Activated B cell treated with CpG ODN at 0.5 μM for 24 hours (primary cell): Measurements from ENCODE around the gene PVRIG. TPM values are rescaled to one million over a fixed set of nuclear protein-coding genes. Genes with fewer than 3 reads are reported as not detected.
"Not testable (repeated sequence)": the region's sequence is repeated elsewhere in the genome, so short reads cannot be mapped to it uniquely, and the experiment has no call there.

ENCODE experiments used
- ATAC-seq: fragments of 200-7000 bp; cut with Tn5 transposase; one replicate; pipeline ENCODE4 v1.10.0; 2021; ENCODE audit warnings: low read depth, mild to moderate bottlenecking, moderate library complexity
- CTCF ChIA-PET: fragments of 350-600 bp; sonication (Branson Sonifier 250); formaldehyde crosslinking; loops from one replicate; lab custom pipeline; 2021; ENCODE audit warnings: antibody characterized with exemption; lab: Charles Lee
- POLR2A ChIA-PET: fragments of 350-600 bp; sonication (Branson Sonifier 250); formaldehyde crosslinking; loops from one replicate; lab custom pipeline; 2021; ENCODE audit warnings: antibody characterized with exemption; lab: Charles Lee
- DNase-seq: peaks from one replicate; pipeline ENCODE4 v3.0.0; 2022
- H3K27ac Mint-ChIP-seq: one replicate; pipeline ENCODE4 v1.8.0; 2020; ENCODE audit warnings: mixed read lengths
- H3K27me3 Mint-ChIP-seq: one replicate; pipeline ENCODE4 v1.8.0; 2021; ENCODE audit warnings: mixed read lengths
- H3K36me3 Mint-ChIP-seq: one replicate; pipeline ENCODE4 v1.8.0; 2021; ENCODE audit warnings: low read depth, mixed read lengths
- H3K4me1 Mint-ChIP-seq: one replicate; pipeline ENCODE4 v1.8.0; 2021; ENCODE audit warnings: mixed read lengths
- H3K4me3 Mint-ChIP-seq: one replicate; pipeline ENCODE4 v1.8.0; 2020; ENCODE audit warnings: mild to moderate bottlenecking, mixed read lengths
- H3K9me3 Mint-ChIP-seq: one replicate; pipeline ENCODE4 v1.8.0; 2020; ENCODE audit warnings: mixed read lengths
- CTCF ChIP-seq: fragments of 200-600 bp; IDR thresholded peaks from one replicate; pipeline ENCODE4 v1.8.0; 2022; ENCODE audit warnings: antibody characterized with exemption, mild to moderate bottlenecking
- intact Hi-C: fragments of 100-400 bp; cut with micrococcal nuclease; formaldehyde crosslinking; loops from one replicate; pipeline ENCODE4 v1.15.1; 2024
- total RNA-seq: library from RNA; stranded (reverse); gene quantifications from 2 replicates; pipeline ENCODE4 v1.2.3, GENCODE V29; 2022

PVRIG gene
- total RNA-seq, 1 donor from 2014 or later: 20.0 TPM

GRCh38 chr7:100174582-100174981 is 45.2 kb upstream of the PVRIG start:
- H3K9me3 Mint-ChIP-seq: no peaks in the 10 kb centered on the region
- CTCF ChIA-PET: no interaction called here
- H3K27me3 Mint-ChIP-seq: peaks cover 14% of the 10 kb centered on the region
- H3K4me3 Mint-ChIP-seq: no peak overlapping the region
- POLR2A ChIA-PET: no interaction called here
- H3K27ac Mint-ChIP-seq: no peak overlapping the region
- DNase-seq (no peak), ATAC-seq (no peak)
- TF ChIP-seq CTCF: no peak
- intact Hi-C loops: no loop called here
- peaks cover 24% of the 10 kb centered on the region for H3K4me1 Mint-ChIP-seq
- no peaks in the 10 kb centered on the region for H3K36me3 Mint-ChIP-seq

- Mint-ChIP-seq H3K36me3 (no peaks in the 10 kb centered on the region), H3K27ac (no peak overlapping the region), H3K4me1 (peaks cover 24% of the 10 kb centered on the region), H3K27me3 (peaks cover 12% of the 10 kb centered on the region), H3K9me3 (no peaks in the 10 kb centered on the region), H3K4me3 (peak overlapping the region; percentile 60)
- intact Hi-C loops: loop anchor here (5.0 kb wide), 1 partner anchor 37 kb away; no protein-coding TSS in a partner anchor
- DNase-seq: no peak
- TF ChIP-seq CTCF: no peak
- CTCF ChIA-PET: interaction anchor here (0.7 kb wide), 1 partner anchor 14 kb away, joined by 3 read pairs; no protein-coding TSS in a partner anchor
- POLR2A ChIA-PET: interaction anchor here (0.6 to 1.1 kb wide), 3 partner anchors 17 to 254 kb away, joined by 3 to 5 read pairs (median 4); partner anchors contain the start of genes TRAPPC14 and ZCWPW1
- ATAC-seq: no peak
Observed at GRCh38 chr7:100175296-100175935, 44.3 kb upstream of the PVRIG start.

GRCh38 chr7:100176096-100177044 is 43.4 kb upstream of the PVRIG start:
- Mint-ChIP-seq H3K4me1 (peaks cover 24% of the 10 kb centered on the region), H3K4me3 (peak overlapping the region; percentile 84), H3K9me3 (no peaks in the 10 kb centered on the region), H3K36me3 (no peaks in the 10 kb centered on the region), H3K27me3 (peaks cover 7% of the 10 kb centered on the region), H3K27ac (peak overlapping the region; percentile 41)
- TF ChIP-seq CTCF: no peak
- ChIA-PET CTCF (interaction anchor here (0.9 to 1.7 kb wide), 2 partner anchors 14 to 44 kb away, joined by 3 to 6 read pairs; no protein-coding TSS in a partner anchor), POLR2A (interaction anchor here (0.5 to 3.7 kb wide), 15 partner anchors 8 to 253 kb away, joined by 3 to 31 read pairs (median 5); partner anchors contain the start of genes GAL3ST4, LAMTOR4, MBLAC1 and MEPCE)
- no peak for ATAC-seq
- no peak for DNase-seq
- intact Hi-C loops: loop anchor here (1.0 to 5.0 kb wide), 5 partner anchors 14 to 49 kb away; partner anchors contain the start of genes LAMTOR4 and TRAPPC14

- ATAC-seq (peak; percentile 95), DNase-seq (peak; percentile 97)
- Mint-ChIP-seq H3K27ac (peak within 1 kb of the TSS; percentile 68), H3K27me3 (peaks cover 4% of the 10 kb centered on the region), H3K4me1 (peaks cover 21% of the 10 kb centered on the region), H3K9me3 (no peaks in the 10 kb centered on the region), H3K4me3 (peak within 1 kb of the TSS; percentile 84), H3K36me3 (no peaks in the 10 kb centered on the region)
- CTCF ChIA-PET: interaction anchor here (0.8 to 1.7 kb wide), 3 partner anchors 13 to 45 kb away, joined by 3 to 6 read pairs (median 3); no protein-coding TSS in a partner anchor
- TF ChIP-seq CTCF: no peak
- intact Hi-C loops: loop anchor here (1.0 to 5.0 kb wide), 5 partner anchors 13 to 50 kb away; partner anchors contain the start of genes LAMTOR4 and TRAPPC14
- POLR2A ChIA-PET: interaction anchor here (0.5 to 3.7 kb wide), 16 partner anchors 9 to 301 kb away, joined by 3 to 31 read pairs (median 6); partner anchors contain the start of genes GAL3ST4, LAMTOR4, MBLAC1 and MEPCE
Observed at GRCh38 chr7:100177045-100178001, 42.4 kb upstream of the PVRIG start, which contains the start of the genes GPC2 and STAG3. Gene GPC2, minus strand, starts transcription at chr7:100177381. Its CDS starts 182 bp downstream, at chr7:100177199. Gene STAG3, plus strand, starts transcription at chr7:100177918. Its CDS starts 2,639 bp downstream, at chr7:100180557.

GRCh38 chr7:100180084-100180483 is 39.7 kb upstream of the PVRIG start:
- H3K36me3 Mint-ChIP-seq, H3K27ac Mint-ChIP-seq, ATAC-seq, intact Hi-C loops, H3K9me3 Mint-ChIP-seq, DNase-seq, CTCF ChIA-PET, H3K27me3 Mint-ChIP-seq, H3K4me3 Mint-ChIP-seq: not testable (repeated sequence)
- POLR2A ChIA-PET: interaction anchor here (1.3 kb wide), 1 partner anchor 48 kb away, joined by 5 read pairs; no protein-coding TSS in a partner anchor
- H3K4me1 Mint-ChIP-seq: peaks cover 21% of the 10 kb centered on the region

GRCh38 chr7:100182616-100183015 is 37.1 kb upstream of the PVRIG start:
- CTCF ChIA-PET, H3K4me1 Mint-ChIP-seq, H3K27me3 Mint-ChIP-seq, DNase-seq, H3K36me3 Mint-ChIP-seq, H3K27ac Mint-ChIP-seq, POLR2A ChIA-PET, intact Hi-C loops, H3K9me3 Mint-ChIP-seq, H3K4me3 Mint-ChIP-seq, ATAC-seq: not testable (repeated sequence)

GRCh38 chr7:100183090-100183489 is 36.7 kb upstream of the PVRIG start:
- POLR2A ChIA-PET, H3K27ac Mint-ChIP-seq, CTCF ChIA-PET, intact Hi-C loops, H3K36me3 Mint-ChIP-seq, H3K27me3 Mint-ChIP-seq, H3K9me3 Mint-ChIP-seq, ATAC-seq, DNase-seq, H3K4me1 Mint-ChIP-seq, H3K4me3 Mint-ChIP-seq: not testable (repeated sequence)
